Stimulated activated CD8-positive, alpha-beta memory T cell treated with anti-CD3 and anti-CD28 coated beads, Interleukin-7, amount 100 ng/mL, for 4 hours (primary cell): ENCODE data around the gene YPEL3.
A peak's percentile ranks its signal among the peaks of the same experiment; 100 is the strongest.

Source experiments
- DNase-seq, 2 donors: peaks; one replicate each; pipeline ENCODE4 v3.0.0-alpha.2; 2020; ENCODE audit warnings: low read depth in 2 of 2

Gene YPEL3

DNA sequence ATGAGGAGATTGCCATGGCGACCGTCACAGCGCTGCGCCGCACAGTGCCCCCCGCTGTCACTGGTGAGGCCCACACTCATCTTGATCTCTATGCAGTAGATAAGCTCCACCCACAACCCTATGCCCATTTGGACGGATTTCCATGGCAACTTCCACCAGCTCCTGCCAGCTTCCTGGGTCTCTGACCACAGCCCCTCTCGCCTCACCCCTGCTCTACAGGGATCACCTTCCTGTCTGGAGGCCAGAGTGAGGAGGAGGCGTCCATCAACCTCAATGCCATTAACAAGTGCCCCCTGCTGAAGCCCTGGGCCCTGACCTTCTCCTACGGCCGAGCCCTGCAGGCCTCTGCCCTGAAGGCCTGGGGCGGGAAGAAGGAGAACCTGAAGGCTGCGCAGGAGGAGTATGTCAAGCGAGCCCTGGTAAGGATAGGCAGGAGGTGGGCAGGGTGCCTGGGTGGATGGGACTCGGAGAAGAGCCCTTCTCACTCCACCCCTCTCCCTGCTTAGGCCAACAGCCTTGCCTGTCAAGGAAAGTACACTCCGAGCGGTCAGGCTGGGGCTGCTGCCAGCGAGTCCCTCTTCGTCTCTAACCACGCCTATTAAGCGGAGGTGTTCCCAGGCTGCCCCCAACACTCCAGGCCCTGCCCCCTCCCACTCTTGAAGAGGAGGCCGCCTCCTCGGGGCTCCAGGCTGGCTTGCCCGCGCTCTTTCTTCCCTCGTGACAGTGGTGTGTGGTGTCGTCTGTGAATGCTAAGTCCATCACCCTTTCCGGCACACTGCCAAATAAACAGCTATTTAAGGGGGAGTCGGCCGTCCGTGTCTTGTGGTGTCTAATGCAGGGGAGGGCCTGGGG is 26.2 kb downstream of the YPEL3 start:
- no peak for DNase-seq

DNA sequence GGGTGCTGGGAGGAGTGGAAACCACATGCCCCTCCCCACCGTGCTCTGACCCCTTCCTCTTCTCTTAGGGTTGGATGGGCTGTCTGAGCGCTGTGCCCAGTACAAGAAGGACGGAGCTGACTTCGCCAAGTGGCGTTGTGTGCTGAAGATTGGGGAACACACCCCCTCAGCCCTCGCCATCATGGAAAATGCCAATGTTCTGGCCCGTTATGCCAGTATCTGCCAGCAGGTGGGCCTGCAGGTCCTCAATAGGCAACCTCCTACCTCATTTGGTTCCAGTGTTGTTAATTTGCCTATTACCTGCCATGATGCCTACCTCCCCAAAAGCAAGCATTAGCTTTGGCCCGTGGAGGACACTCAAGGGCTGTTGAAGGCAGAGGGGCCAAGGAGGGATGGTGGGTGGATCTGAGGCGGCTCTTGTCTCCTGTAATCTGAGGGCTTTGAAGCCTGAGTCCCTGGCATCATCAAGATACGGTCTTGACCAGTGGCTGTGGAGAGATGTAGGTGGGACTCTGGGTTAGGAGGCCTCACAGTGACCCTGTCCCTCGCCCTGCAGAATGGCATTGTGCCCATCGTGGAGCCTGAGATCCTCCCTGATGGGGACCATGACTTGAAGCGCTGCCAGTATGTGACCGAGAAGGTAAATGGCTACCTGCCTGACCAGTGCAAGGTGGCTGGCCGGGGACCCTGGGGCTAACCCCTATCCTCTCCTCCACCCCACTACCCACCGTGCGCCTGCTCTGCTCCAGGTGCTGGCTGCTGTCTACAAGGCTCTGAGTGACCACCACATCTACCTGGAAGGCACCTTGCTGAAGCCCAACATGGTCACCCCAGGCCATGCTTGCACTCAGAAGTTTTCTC is 27.0 kb downstream of the YPEL3 start:
- DNase-seq, result no peak

DNA sequence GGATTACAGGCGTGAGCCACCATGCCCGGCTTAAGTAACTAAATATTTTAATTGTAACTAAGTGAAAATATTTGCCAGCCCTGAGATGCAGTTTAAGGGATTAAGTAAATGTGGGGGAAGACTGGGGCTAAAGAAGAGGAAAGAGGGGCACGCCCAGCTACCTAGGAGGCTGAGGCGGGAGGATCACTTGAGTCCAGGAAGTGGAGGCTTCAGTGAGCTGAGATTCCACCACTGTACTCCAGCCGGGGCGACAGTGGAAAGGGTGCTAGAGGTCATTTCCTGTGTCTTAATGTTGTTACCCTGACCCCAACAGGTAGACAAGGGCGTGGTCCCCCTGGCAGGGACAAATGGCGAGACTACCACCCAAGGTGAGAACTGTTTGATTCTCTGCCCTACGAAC is 27.7 kb downstream of the YPEL3 start:
- no peak for DNase-seq

DNA sequence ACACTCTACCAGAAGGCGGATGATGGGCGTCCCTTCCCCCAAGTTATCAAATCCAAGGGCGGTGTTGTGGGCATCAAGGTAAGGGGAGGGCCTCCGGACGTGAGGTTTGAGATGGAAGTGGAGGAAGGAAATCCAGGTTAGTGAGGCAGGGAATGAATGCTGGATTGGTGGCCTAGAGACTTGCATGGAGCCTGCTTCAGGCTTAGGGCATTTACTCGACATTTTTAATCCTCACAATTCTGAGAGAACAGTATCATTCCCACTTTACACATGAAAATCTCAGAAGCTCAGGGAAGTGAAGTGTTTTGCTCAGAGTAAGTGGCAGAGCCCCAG is 28.5 kb downstream of the YPEL3 start:
- no peak for DNase-seq

DNA sequence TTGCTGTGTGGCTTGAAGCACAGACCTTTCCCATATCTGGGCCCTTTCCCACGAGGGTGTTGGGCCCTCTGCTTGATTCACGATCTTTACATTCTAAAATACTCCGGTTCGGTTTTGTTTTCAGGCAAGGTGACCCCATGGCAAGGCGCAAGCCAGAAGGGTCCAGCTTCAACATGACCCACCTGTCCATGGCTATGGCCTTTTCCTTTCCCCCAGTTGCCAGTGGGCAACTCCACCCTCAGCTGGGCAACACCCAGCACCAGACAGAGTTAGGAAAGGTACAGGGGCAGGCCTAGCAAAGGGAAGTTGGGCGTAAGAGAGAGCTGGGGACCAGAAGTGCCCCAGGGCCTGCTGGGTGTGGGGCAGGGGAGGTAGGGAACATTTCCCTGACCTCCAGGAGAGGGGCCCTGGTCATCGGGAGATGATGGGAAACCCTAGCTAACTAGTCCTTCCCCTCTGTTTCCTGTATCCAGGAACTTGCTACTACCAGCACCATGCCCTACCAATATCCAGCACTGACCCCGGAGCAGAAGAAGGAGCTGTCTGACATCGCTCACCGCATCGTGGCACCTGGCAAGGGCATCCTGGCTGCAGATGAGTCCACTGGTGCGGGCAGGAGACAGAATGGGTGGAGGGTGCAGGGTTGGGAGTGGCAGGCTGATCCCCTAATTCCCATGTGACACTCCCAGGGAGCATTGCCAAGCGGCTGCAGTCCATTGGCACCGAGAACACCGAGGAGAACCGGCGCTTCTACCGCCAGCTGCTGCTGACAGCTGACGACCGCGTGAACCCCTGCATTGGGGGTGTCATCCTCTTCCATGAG is 29.0 kb downstream of the YPEL3 start:
- DNase-seq, result no peak

DNA sequence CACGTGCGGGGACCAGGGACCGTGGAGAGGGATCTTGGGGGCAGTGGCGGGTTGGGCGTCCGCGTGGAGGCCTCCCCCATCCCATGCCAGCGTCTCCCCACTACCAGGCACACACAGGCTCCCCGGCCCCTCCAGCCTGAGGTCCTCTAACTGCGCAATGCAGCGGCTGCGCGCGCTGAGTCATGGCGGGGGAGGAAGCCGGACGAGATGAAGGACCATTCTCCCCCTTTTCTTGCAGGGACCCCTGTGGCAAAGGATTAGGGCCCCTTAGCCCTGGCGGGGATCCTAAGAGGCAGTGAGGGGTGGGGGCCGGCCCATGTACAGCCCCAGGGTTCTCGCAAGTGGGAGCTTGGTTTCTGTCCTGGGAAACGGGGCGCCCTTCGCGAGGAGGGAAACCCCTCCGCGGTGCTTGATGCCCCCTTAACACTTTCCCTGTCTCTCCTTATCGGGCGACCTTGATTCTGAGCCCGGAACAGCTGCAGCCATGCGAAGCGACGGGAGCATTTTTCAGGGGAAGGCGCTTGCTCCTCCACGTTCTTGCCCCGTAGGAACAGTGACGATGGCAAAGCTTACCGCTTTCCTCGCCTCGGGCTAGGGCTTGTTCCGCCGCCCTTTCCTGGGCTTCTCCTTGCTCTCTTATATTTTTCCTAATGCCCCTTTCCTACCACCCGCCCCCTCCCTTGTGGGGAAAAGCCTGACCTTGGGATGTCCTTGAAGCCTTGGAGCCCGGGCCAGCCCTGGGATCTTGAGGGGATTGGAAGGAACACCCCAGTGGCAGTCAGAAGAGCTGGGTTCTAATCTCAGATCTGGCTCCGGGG is 29.9 kb downstream of the YPEL3 start:
- peak in 1 of 2 donors; percentile 37 for DNase-seq

DNA sequence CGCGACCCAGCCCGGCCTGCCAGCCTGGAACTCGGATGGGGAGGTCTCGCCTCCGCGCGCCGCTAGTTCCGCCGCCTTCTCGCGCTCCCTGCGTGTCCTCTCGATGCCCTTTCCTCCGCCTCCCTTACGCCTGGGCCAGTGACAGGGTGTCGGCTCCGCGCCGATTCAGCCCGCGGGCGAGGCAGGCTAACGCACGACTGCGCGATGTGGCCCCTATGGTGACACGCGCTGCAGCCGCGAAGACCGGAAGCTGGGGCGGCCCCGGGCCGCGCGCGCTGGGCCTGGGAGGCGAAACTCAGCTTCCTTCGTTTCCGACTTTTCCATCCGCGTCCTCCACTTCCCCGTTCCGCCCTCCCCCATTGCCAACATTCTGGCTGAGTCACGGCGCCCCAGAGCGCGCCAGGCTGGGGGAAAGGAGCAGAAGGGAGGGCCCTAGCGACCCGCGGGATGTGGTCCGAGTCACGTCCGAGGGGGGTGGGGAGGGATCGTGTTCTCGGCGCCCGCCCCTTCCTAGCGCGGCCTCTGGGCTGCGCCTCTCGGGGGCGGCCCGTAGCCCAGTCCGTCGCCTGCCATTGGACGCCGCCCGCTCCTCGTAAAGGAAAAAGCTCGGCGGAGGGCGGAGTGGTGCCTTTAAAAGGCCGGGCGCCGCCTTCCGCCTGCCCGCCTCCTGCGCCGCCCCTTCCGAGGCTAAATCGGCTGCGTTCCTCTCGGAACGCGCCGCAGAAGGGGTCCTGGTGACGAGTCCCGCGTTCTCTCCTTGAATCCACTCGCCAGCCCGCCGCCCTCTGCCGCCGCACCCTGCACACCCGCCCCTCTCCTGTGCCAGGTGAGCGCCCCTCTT is 30.7 kb downstream of the YPEL3 start, which contains the start of gene ALDOA:
Gene ALDOA (plus strand): TSS at position 659 of the 841 bp plus-strand sequence. CDS start 1,138 bp downstream, outside the sequence.
- DNase-seq, result peak; percentile 92 to 96

DNA sequence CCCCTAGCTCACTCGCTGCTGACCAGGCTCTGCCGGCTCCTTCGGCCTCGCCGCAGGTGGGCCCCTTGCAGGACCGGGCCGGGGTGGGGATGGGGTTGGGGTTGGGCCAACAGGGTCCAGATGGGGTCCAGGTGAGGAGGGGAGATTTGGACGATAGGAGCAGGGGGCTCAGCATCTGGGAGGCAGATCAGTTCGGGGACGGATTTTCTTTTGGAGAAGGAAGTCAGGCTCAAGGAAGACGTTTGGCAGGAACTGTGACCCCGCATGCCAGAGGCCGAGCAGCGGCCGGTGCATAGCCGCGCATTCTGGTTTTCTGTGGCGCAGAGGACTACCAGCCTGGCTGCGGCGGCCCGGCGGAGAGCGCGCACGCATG is 31.3 kb downstream of the YPEL3 start:
- DNase-seq, result no peak

DNA sequence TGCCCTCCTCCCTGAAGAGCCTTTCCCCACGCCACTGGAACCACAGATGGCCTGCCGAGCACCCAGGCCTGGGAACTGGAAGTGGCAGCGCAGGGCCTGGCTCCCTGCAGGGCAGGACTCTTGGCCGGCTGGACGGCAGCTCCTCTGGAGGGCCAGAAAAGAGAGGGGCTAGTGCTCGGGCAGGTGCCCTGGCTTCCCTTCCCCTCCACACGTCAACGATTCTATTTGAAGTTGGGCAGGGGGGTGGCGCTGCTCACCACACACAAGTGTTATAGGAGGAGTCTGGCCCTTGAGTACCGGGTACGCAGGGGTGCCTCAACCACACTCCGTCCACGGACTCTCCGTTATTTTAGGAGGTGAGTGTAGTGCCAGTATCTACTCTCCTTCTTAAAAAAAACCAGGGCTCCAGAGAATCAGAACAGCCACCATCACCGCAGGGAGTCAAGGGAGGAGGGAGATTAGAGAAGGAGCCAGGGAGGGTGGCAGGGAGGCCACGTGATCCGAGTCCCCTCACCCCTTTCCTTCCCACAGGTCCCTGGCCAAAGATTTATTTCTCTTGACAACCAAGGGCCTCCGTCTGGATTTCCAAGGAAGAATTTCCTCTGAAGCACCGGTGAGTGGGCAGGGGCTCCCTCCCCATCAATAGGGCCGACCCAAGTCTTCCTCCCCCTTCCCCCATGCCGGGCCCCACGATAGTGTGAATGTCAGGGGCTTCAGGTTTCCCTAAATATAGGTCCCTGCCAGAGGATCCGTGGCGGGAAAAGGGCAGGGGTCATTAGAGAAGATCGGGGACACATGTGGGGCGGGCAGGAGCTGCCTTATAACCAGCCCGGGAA is 31.9 kb downstream of the YPEL3 start:
- peak; percentile 65 to 72 for DNase-seq

DNA sequence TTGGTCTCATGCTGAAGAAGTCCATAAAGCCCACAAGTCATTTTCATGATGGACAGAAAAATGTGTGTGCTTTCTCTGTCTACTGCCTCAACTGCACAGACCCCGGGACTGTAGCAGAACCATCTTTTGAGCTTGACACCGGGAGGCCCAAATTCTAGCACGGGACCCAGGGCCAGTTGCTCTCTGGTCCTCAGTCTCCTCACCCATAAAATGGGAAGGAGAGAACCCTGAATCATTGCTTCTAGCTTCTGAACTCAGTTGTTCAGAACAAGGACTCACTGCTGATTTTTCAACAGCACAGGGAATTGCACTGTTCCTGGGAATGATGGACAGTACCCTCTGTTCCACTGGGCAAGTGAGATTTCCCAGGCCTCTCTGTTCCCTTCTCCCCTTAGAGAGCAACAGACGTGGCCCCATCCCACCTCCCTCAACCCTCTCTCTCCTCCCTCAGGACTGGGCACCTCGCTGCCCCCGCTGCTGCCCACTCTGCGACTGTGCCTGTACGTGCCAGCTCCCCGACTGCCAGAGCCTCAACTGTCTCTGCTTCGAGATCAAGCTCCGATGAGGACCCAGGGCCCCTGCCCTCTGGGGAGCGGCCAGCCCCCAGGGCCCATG is 32.6 kb downstream of the YPEL3 start:
- DNase-seq, result no peak

DNA sequence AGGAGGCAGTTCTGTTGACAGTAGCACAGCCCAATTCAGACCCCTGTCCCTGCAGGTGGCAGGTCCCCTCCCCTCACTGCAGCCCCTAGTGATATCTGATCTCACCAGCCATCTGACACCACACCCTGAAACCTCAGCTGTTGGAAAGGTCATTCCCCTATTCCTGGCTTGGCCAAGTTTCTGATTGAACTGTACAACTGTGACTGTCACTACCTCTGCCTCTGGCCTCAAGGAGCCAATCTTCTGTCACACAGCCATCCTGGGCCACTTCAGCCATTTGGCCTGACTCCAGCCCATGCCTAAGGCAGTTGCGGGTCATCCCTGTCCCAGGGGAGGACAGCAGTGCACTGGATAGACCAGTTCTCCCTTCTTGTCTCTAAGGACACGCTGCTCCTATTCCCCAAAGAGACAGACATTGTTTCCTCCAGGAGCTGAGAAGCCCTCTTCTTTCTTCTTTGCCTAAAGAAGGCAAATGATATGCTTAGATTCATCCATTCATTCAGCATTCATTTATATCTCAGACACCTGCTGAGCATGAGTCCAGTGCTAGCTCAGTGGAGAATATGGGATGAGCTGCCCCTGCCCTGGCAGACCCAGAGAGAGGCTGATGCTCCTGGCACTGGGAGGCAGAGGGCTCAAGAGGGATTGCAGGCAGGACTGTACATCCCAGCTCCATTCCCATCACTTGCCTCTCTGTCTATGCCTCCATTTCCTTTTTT is 35.0 kb downstream of the YPEL3 start:
- no peak for DNase-seq

DNA sequence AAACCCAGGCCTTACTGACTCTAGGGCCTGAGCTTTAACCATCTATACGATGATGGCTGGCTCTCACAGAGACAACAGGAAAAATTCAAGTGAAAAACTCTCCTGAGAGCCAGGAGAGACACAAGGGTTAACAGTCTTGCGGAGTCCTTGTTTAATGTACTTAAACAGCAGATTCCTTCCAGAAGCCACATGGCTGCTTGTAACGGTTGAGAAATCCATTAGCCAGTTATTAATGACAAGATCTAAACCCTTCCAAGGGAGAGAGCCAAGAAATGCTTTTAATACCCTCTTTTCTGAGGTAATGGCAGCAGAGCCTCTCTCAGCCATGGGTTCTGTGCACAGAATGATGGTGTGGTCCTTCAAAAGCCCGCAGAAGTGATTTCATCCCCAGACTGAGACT is 35.7 kb downstream of the YPEL3 start:
- DNase-seq, result no peak

DNA sequence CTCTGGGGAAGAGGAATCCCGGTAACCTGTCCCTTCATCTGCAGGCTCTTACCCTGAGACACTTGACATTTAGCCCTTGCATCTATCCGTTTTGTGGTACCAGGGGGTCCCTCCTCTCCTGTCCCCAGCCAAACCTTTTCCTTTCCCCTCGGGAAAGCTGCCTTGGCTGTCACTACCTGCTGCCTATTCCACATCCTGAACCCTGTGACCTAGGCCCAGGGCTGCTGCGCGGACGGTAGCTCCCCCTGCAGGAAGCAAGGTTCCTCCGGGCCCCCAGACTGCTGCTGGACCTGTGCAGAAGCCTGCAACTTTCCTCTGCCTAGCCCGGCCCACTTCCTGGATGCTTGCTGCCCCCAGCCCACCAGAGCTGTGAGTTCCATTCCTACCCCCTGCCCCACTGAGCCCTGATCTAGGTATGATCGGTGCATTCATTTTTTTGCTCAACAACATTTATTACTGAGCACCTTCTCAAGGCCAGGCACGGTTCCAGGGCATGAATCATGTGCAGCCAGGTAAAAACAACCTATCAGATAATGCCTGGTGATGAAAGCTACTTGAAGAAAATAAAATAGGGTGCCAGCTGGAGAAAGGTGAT is 41.0 kb downstream of the YPEL3 start:
- no peak for DNase-seq

DNA sequence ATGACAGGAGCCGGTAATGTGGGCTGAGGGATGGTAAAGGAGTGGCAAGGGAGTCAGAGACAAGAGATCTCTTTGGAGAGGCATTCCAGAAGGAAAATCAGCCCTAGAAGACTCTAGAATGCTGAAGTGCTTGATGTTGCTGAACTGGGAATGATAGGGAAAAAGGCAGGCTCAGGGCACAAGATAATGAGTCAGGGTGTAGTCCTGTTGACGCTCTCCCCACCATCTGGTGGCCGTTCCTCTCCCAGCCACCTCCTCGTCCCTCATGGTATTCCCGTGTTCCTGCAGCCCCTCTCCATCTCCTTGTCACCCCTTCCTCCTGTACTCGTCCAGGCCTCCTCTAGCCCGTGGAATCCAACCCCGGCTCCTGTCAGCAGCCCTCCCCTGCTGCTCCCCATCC is 41.6 kb downstream of the YPEL3 start:
- no peak for DNase-seq

DNA sequence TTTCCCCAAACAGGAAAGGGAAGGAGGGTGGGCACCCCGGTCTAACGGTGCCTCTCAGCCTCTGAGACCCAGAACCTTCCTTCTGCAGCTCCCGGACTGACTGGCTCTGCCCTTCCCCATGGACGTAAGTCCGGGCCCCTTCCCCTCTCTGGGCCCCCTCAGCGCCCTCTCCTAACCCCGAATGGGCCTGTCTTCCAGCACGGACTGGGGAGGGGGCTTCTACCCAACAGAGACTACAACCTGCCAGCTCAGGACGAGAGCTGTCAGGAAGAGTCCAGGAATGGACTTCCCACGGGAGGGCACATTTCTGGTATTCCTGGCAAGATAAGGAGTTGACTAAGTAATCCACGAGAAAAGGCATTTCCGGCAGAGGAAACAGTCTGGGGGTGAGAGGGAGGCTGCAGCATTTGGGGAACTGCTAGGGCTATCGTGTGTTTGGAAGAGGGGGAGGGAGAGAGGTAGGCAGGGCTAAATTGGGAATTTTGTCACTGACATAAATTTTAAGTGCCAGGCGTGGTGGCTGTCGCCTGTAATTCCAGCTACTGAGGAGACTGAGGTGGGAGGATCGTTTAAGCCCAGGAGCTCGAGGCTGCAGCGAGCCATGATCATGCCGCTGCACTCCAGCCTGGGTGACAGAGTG is 42.5 kb downstream of the YPEL3 start:
- DNase-seq, result no peak

DNA sequence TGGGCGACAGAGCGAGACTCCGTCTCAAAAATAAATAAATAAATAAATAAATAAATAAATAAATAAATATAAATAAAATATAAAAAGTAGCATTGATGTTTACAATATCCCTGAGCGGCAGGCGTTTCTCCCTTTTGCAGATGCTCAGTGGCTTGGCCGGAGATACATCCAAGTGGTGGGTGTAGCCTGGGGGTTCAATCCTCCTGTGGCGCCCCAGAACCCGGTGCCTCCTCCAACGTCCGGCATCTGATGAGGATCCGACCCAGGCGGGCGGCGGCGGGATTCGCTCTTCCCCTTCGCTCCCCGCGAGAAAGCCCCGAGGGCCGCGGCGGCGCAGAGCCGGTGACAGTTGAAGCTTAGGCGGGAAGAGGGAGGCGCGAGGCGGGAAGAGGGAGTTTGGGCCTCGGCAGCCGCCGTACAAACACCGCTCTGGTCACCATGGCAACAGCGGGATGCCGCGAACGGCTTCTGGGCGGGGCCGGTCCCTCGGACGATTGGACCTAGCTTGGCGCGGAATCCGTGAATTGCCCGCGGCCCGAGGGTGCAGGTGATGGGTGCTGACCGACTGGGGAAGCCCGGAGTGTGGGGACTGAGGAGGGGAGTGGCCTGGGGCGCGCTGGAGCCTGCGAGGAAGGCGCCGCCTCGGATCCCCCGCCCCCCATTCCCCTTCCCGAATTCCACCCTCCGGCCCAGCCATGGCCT is 43.2 kb downstream of the YPEL3 start:
- DNase-seq, result peak; percentile 82 to 85

DNA sequence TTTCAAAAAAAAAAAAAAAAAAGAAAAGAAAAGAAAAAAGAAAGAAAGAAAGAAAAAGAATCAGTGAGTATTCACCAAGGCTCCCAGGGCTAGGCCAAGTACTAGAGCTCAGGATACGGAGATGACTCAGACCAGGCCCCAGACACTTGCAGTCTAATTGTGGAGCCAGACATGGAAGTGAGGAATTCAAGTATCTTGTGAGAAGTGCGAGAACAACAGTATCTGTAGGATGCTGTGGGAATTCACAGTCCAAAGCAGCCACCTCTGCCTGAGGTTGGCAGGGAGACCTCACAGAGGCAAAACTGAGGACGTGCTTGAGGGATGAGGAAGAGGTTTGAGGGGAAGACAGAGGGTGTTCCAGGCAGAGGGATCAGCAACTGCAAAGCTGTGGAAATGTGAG is 44.5 kb downstream of the YPEL3 start:
- no peak for DNase-seq
